NT2/D1 (cell line): Measurements from ENCODE around the gene SERTAD2.
A peak's percentile ranks its signal among the peaks of the same experiment; 100 is the strongest.

Source experiments
- DNase-seq: peaks from one replicate; pipeline ENCODE4 v3.0.0-alpha.2; 2011; ENCODE audit warnings: low read depth, low spot score
- H3K27me3 ChIP-seq: 2 replicates; pipeline ENCODE4 v1.6.0; 2011; ENCODE audit warnings: mild to moderate bottlenecking; ENCODE audit not compliant: insufficient read length, insufficient read depth
- H3K36me3 ChIP-seq: 2 replicates; pipeline ENCODE4 v1.6.1; 2011; ENCODE audit warnings: mild to moderate bottlenecking, low read length, mixed read lengths; ENCODE audit not compliant: insufficient read depth, insufficient read length
- H3K4me1 ChIP-seq: 2 replicates; pipeline ENCODE4 v1.5.1; 2011; ENCODE audit not compliant: insufficient read depth, insufficient read length
- H3K4me3 ChIP-seq: 2 replicates; pipeline ENCODE4 v1.5.1; 2011; ENCODE audit warnings: low read depth; ENCODE audit not compliant: insufficient read length
- H3K9ac ChIP-seq: 2 replicates; pipeline ENCODE4 v1.6.0; 2011; ENCODE audit warnings: low read depth; ENCODE audit not compliant: insufficient read length
- H3K9me3 ChIP-seq: 2 replicates; pipeline ENCODE4 v1.5.1; 2011; ENCODE audit warnings: mild to moderate bottlenecking, low read length; ENCODE audit not compliant: insufficient read depth
- SUZ12 ChIP-seq: IDR thresholded peaks from 2 replicates; pipeline ENCODE4 v1.6.1; 2011; ENCODE audit not compliant: insufficient read length, insufficient read depth; ENCODE audit errors: extremely low read depth
- YY1 ChIP-seq: IDR thresholded peaks from 2 replicates; pipeline ENCODE4 v1.6.1; 2011; ENCODE audit not compliant: insufficient read length, insufficient read depth
- ZNF274 ChIP-seq: IDR thresholded peaks from 2 replicates; pipeline ENCODE4 v1.6.1; 2011; ENCODE audit warnings: mild to moderate bottlenecking, low read depth, low read length

SERTAD2 gene

DNA sequence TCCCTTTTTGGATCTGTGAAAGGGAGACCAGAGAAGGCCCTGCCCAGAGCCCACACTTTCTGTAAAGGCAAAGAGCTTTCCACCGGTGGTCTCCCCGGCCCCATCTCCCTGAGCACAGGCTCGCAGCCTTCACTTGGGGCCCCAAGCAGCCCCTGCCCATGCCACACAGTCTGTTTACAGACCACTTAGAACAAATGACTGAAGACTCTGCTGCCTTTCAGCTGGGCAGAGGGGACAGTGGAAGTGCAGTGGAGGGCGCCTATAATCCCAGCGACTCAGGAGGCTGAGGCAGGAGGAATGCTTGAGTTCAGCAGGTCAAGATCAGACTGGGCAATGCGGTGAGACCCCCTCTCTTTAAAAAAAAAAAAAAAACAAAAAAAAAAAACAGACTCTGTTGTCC lies 28.9 kb downstream of the SERTAD2 start:
- Histone ChIP-seq H3K27me3 (no peaks in the 10 kb centered on the region), H3K4me3 (no peak overlapping the region), H3K4me1 (peaks cover 6% of the 10 kb centered on the region), H3K36me3 (no peaks in the 10 kb centered on the region), H3K9ac (no peak overlapping the region), H3K9me3 (no peaks in the 10 kb centered on the region)
- DNase-seq, result no peak
- no peak for TF ChIP-seq SUZ12
- no peak for TF ChIP-seq YY1
- TF ChIP-seq ZNF274, result no peak

DNA sequence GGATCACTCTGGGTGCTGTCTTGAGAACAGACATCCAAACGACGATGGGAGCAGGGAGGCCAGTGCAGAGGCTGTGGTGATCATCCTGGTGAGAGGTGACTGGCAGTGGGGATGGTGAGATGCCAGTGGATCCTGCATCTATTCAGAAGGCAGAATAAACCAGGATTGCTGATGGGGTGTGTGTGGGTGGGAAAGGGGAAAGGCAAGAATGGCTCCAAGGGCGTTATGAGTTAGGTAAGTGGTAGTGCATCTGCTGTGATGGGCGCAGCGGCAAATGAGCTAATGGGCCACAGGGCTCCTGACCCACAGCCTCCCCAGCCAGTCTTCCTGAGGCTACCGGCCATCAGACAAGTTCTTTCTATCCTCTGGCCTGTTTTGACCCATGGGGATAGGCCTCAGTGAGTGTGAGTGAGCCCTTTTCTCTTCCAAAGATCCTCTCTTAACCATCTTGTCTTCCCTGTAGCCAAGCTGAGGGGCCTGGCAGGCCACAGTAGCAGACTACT lies 29.6 kb downstream of the SERTAD2 start:
- no peak for TF ChIP-seq YY1
- H3K4me3 ChIP-seq, result no peak overlapping the region
- no peak overlapping the region for H3K9ac ChIP-seq
- no peak for DNase-seq
- no peaks in the 10 kb centered on the region for H3K36me3 ChIP-seq
- peaks cover 6% of the 10 kb centered on the region for H3K4me1 ChIP-seq
- no peaks in the 10 kb centered on the region for H3K27me3 ChIP-seq
- H3K9me3 ChIP-seq, result no peaks in the 10 kb centered on the region

GRCh38 chr2:64623242-64623850 lies 30.4 kb downstream of the SERTAD2 start:
- no peak for DNase-seq
- no peak overlapping the region for H3K4me3 ChIP-seq
- no peaks in the 10 kb centered on the region for H3K27me3 ChIP-seq
- no peak overlapping the region for H3K9ac ChIP-seq
- no peak for TF ChIP-seq YY1
- no peak for TF ChIP-seq ZNF274
- TF ChIP-seq SUZ12, result no peak
- peaks cover 6% of the 10 kb centered on the region for H3K4me1 ChIP-seq
- no peaks in the 10 kb centered on the region for H3K36me3 ChIP-seq
- H3K9me3 ChIP-seq, result no peaks in the 10 kb centered on the region

- Histone ChIP-seq H3K9ac (no peak overlapping the region), H3K9me3 (no peaks in the 10 kb centered on the region), H3K36me3 (no peaks in the 10 kb centered on the region), H3K27me3 (no peaks in the 10 kb centered on the region), H3K4me1 (peaks cover 10% of the 10 kb centered on the region), H3K4me3 (no peak overlapping the region)
- DNase-seq, result no peak
- TF ChIP-seq YY1, result no peak
- TF ChIP-seq ZNF274, result no peak
- TF ChIP-seq SUZ12, result no peak
These were observed 31.1 kb downstream of the SERTAD2 start for GRCh38 chr2:64622443-64623241.

- no peaks in the 10 kb centered on the region for H3K36me3 ChIP-seq
- H3K9me3 ChIP-seq, result no peaks in the 10 kb centered on the region
- no peaks in the 10 kb centered on the region for H3K27me3 ChIP-seq
- no peak overlapping the region for H3K9ac ChIP-seq
- no peak for TF ChIP-seq ZNF274
- no peak for TF ChIP-seq SUZ12
- TF ChIP-seq YY1, result no peak
- DNase-seq, result no peak
- no peak overlapping the region for H3K4me3 ChIP-seq
- peaks cover 13% of the 10 kb centered on the region for H3K4me1 ChIP-seq
These were observed 33.1 kb downstream of the SERTAD2 start for GRCh38 chr2:64620661-64621060.

GRCh38 chr2:64617631-64618151 lies 36.0 kb downstream of the SERTAD2 start:
- Histone ChIP-seq H3K4me3 (no peak overlapping the region), H3K36me3 (no peaks in the 10 kb centered on the region), H3K9ac (peak overlapping the region; percentile 50), H3K4me1 (peaks cover 10% of the 10 kb centered on the region), H3K27me3 (no peaks in the 10 kb centered on the region), H3K9me3 (no peaks in the 10 kb centered on the region)
- no peak for DNase-seq
- TF ChIP-seq ZNF274 (no peak), YY1 (no peak), SUZ12 (no peak)

- H3K4me3 ChIP-seq, result no peak overlapping the region
- H3K9ac ChIP-seq, result no peak overlapping the region
- H3K4me1 ChIP-seq, result peaks cover 10% of the 10 kb centered on the region
- no peak for TF ChIP-seq YY1
- no peak for TF ChIP-seq ZNF274
- TF ChIP-seq SUZ12, result no peak
- no peaks in the 10 kb centered on the region for H3K36me3 ChIP-seq
- no peak for DNase-seq
- H3K27me3 ChIP-seq, result no peaks in the 10 kb centered on the region
- no peaks in the 10 kb centered on the region for H3K9me3 ChIP-seq
These were observed 37.7 kb downstream of the SERTAD2 start for GRCh38 chr2:64615844-64616536.
